ENCODE results near the gene MEOX1.
A peak's percentile ranks its signal among the peaks of the same experiment; 100 is the strongest.
"Not testable (repeated sequence)": the region's sequence is repeated elsewhere in the genome, so short reads cannot be mapped to it uniquely, and the experiment has no call there.

MEOX1 gene

GRCh38 chr17:43661699-43662412 is at the start of gene MEOX1:
Gene MEOX1, minus strand, starts transcription at chr17:43661922. Its CDS starts 388 bp downstream, at chr17:43661534.
- DNase-seq, result no peak

DNA sequence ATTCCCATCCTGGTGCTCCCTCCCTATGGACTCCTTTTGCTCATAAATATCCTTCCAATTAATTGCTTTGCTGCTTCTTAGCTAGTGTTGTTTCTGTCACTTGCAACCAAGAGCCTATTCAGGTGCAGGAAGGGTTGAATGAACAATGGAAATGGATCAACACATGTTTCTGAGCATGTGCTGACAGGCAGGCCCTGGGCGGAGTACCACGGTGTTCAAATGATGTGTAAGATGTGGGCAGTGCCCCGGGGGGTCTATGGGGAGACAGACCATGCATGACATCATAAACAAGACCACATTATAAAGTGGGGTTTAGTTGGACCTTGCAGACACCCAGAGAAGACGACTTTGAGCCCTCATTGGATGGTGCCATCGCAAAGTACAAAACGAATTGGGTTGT is 48.4 kb upstream of the MEOX1 start:
- no peak for DNase-seq

GRCh38 chr17:43709210-43709609 is 47.5 kb upstream of the MEOX1 start:
- DNase-seq, result no peak

DNA sequence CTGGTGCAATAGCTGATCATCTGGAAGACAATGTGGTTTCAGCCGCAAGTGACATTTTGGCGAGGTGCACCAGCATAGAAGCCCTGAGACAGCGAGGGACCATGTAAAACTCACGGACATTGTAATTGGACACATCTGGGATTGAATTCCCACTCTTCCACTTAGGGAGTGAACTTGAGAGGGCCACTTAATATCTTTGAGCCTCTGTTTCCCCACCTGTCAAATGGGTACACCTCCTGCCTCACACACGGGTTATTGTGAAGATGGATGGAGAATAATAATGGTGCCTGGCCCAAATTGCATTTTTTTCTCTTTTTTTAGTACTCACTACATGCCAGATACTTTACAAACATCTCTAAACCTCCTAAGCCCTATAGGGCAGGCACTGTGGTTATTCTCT is 45.5 kb upstream of the MEOX1 start:
- DNase-seq, result no peak

DNA sequence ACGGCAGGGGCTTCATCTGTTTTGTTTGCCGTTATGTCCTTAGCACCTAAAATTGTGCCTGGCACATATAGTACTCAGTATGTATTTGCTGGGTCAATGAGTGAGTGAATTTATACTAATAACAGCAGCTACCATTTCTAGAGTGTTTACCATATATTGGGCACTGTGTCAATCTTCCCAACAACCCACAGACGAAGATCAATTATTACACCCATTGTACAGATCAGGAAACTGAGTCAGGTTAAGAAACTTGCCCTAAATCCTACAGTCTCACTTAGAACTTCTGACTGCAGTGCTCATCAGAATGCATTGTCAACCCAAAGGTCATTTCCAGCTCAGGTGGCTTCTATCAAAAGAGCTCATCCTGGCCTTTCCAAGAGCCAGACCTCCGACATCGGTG is 44.5 kb upstream of the MEOX1 start:
- DNase-seq, result no peak

- DNase-seq, result no peak
Measured at GRCh38 chr17:43703630-43704029, 41.9 kb upstream of the MEOX1 start.

- DNase-seq, result no peak
Measured at GRCh38 chr17:43702637-43703036, 40.9 kb upstream of the MEOX1 start.

- DNase-seq, result peak; percentile 51
Measured at GRCh38 chr17:43701318-43701743, 39.6 kb upstream of the MEOX1 start.

DNA sequence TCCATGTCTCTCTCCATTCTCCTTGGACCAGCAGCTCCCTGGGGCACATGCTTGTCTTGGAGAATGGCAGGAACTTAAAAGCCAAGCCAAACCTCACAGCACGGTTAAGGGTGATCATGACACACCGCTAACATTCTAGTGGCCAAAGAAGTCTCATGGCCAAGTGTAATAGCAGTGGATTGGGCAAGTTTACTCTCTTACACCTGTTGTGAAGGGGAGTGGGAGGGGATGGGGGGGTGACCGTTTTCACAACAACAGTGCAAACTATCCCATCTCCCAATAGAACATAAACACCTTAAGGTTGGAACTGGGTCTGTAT is 37.7 kb upstream of the MEOX1 start:
- no peak for DNase-seq

DNA sequence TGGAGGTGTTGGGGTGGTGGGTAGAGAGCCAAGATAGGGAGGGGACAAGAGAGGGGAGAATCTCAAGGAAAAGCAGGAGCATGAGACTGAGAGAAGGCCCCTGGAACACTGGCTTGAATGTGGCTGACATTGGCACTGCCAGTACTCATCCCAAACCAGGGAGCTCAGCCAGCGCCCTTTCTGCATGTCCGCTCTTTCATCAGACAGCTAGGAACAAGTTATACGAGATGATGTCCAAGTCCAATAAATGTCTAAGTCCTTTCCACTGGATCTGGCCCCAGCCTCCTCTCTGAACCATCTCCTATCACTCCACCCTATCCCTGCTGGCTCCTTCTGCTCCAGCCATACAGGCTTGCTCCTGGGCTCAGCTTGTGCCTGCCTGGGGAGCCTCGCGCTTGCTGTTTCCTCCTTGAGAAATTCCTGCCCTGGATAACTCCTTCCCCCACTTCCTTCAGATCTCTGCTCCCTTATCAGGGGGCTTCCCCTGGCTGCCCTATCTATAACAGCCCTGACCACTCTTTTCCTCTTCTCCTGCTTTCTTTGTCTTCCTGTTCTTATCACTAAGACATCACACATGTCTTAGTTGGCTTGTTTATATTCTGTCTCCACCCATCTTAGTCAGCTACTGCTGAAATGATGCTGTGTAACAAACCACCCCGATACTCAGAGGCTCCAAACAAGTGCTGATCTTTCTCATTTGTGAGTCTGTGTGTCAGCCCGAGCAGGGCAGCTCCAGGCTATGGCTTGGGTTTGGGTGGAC is 37.1 kb upstream of the MEOX1 start:
- DNase-seq, result no peak

DNA sequence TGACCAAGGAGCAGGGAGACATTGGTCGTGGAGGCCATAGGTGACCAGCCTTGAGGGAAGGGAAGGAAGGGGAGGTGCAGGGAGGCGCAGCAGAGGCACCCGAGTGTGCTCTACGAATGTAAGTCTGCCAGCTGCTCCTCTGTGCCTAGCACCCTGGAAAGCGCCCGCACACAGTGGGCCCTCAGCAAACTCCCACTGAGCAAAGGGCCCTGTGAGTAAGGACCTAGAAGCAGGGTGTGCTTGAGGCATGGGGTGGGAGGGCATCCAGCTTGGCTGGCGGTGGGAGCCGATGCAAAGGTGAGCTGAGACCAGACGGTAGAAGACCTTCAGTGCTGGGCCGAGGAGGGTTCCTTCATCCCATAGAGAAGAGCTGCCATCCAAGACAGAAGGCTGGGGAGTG is 36.2 kb upstream of the MEOX1 start:
- no peak for DNase-seq

DNA sequence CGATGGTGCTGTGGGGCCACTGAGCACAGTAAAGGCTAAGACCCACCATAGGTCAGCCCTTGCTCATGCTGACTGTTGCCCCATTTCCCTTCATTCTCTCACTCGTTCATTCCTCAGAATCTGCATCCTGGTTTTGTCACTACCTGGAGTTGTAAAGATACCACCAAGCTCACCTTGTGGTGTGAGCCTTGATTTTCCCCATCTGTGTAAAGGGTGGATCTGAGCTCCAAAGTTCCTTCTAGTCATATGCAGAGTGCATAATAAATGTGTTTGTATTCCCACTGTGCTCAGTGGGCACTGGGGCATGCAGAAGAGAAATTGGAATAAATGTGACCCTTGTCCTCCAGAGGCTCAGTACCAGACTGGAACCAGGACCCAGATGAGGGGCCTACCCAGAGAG is 35.2 kb upstream of the MEOX1 start:
- no peak for DNase-seq

- no peak for DNase-seq
Measured at GRCh38 chr17:43695970-43696865, 34.5 kb upstream of the MEOX1 start.

- peak; percentile 78 for DNase-seq
Measured at GRCh38 chr17:43694081-43694870, 32.6 kb upstream of the MEOX1 start.

DNA sequence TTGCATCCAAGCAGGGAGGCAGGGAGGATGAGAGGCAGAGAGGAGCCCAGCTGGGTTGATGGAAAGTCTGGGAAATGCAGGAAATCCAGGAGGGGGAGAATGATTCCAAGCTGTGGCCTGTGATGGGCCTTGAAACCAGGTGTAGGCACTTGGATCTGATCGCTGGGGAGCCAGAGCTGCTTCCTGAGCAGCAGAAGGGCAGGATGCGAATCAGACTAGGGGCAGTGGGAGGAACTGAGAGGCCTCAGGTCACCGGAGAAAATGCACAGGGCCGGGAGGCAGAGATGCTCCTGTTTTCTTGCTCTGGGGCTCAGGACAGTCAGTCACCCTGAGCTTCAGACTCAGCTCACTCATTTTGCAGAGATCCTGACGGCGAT is 29.6 kb upstream of the MEOX1 start:
- DNase-seq, result no peak

DNA sequence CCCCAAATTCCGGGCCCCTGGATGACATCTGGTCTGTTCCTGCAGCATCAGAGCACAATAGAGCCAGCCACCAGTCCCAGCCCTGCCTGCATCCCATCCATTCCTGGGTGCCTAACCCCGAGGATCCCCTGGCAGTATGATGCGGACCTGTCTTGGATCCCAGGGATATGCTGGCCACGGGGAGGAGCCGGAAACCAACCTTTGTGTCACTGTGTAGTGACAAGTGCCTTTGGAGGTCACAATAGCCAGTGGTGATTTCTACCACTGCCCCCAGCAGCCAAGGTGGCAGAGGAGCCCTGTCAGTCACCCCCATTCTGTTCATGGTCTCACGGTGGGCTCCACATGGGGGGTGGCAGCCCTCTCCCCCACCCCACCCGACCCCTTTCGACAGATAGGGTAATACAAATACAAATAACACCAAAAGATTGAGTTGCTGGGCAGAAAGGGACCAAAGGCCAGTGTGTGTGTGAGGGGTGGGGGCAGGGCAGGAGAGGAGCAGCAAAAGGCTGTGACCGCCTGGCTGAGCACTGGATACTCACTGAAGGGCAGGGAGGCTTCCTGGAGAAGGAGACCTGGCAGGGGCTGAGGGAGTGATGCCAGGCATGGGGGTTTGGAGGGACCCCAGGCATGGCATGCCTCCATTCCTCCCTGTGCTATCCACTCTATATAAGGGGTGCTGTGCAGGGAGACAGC is 29.0 kb upstream of the MEOX1 start:
- no peak for DNase-seq

DNA sequence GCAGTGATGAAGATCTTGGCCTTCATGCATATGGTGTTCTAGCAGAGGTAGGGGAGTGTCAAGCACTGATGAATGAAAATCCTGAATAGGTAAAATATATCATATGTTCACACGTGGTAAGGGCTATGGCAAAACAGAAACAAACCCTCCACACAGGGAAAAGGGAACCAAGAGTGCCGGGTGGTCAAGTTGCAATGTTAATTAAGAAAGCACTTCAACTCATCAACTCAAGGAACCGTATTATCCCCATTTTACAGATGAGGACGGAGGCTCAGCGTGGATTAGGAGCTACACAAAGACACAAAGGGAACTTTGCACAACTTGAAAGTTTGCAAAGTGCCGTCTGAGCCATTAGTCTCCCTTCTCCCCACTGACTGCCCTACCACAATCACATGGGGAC is 28.1 kb upstream of the MEOX1 start:
- DNase-seq, result no peak

DNA sequence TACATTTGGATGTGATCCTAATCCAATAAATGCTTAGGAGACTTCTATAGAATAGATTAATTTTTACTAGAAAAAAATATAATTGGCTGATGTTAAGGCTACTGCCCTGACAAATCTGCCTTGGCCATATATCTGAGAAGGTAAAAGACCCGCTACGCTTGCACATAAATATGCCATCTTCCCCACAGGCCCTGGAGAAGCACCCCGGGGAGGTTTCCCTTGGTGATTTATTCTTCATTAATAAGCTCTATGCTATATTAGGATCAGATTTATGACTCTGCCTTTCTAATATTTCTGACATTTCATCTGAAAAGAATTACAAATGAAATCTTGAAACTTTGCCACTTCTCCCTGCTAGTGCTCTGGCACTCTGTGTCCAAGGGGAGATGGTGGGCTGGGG is 27.4 kb upstream of the MEOX1 start:
- DNase-seq, result no peak

DNA sequence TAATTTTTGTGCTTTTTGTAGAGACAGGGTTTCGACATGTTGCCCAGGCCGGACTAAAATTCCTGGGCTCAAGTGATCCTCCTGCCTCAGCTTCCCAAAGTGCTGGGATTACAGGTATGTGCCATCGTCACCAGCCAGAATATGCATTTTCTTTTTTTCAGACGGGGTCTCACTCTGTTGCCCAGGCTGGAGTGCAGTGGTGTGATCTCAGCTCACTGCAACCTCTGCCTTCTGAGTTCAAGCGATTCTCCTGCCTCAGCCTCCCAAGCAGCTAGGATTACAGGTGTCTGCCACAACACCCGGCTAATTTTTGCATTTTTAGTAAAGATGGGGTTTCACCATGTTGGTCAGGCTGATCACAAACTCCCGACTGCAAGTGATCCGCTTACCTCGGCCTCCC is 25.2 kb upstream of the MEOX1 start:
- not testable (repeated sequence) for DNase-seq

DNA sequence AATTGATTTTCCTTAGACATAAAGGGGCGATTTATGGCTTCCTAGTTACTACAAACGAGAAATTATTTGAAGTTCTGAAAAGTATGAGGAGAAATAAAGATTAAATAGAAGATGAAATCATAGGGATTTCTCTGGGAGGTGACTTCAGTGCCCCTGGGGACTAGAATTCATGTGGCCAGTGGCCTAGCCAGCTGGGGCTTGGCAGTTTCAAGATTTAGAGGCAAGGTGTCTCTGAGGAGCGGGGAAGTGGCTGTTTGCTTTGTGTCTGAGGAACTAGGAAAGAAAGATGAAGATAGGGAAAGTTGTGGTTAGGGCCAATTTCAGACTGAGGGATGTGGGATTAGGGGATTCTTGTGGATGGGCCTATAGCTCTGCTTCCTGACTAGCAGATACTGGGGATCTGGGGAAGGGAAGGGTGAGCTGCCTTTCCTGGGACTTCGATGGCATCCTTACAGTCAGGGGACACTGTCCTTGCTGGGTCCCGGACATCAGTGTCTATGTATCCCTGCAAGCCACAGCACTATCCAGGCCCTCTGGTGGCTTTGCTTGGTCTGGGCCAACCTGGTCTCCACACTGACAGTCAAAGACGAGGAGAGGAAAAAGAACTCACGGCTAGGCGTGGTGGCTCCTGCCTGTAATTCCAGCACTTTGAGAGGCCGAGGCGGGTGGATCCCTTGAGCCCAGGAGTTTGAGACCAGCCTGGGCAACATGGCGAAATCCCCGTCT is 22.4 kb upstream of the MEOX1 start:
- no peak for DNase-seq

DNA sequence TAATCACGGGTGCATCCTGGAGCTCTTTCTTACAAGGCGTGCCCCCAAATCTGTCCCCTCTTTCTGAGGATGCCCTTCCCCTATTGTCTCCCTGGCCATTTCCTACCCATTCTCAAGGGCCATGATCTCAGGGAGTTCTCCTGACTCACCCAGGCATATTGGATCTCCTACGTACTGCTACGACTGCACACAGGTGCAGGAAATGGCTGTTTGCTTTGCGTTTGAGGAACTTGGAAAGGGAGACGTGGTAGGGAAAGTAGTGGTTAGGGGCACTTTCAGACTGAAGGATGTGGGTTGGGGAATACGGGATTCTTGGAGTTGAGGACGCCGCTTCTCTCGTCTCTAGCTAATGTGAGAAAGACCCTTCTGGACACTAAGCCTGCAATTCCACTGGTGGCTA is 18.7 kb upstream of the MEOX1 start:
- no peak for DNase-seq

GRCh38 chr17:43679911-43680310 is 18.2 kb upstream of the MEOX1 start:
- no peak for DNase-seq
